Tibial artery (tissue), 4 donors: ENCODE results near the gene ARHGAP40.
"Not testable (repeated sequence)": the region's sequence is repeated elsewhere in the genome, so short reads cannot be mapped to it uniquely, and the experiment has no call there.

ENCODE experiments used
- DNase-seq, 2 donors: peaks; one replicate each; pipeline ENCODE4 v3.0.0-alpha.2; 2019
- H3K27ac ChIP-seq, 2 donors: fragments of 200-600 bp; sonication (generic) in 1 of 2; 1 replicate in 1 of 2; 2 replicates in 1 of 2; pipeline ENCODE4 v1.5.1; 2018 to 2019; ENCODE audit warnings: mild to moderate bottlenecking in 1 of 2
- H3K27me3 ChIP-seq, 2 donors: fragments of 200-600 bp; sonication (generic) in 1 of 2; one replicate each; pipeline versions ENCODE4 v1.5.1 to v1.6.0; 2016 to 2019
- H3K36me3 ChIP-seq, 3 donors: fragments of 200-600 bp; sonication (generic) in 2 of 3; one replicate each; pipeline ENCODE4 v1.5.1; 2016 to 2019; ENCODE audit warnings: mild to moderate bottlenecking in 2 of 3
- H3K4me1 ChIP-seq, 4 donors: fragments of 200-600 bp; sonication (generic) in 2 of 4; 1 replicate in 3 of 4; 2 replicates in 1 of 4; pipeline ENCODE4 v1.5.1; 2016 to 2019
- H3K4me3 ChIP-seq, 2 donors: fragments of 200-600 bp; sonication (generic) in 1 of 2; 1 replicate in 1 of 2; 2 replicates in 1 of 2; pipeline ENCODE4 v1.5.1; 2018 to 2019; ENCODE audit warnings: mild to moderate bottlenecking in 2 of 2
- H3K9me3 ChIP-seq, 3 donors: fragments of 200-600 bp; sonication (generic) in 1 of 3; one replicate each; pipeline ENCODE4 v1.5.1; 2016 to 2019
- intact Hi-C: fragments of 100-400 bp; cut with DNase I; formaldehyde crosslinking; loops from one replicate; pipeline ENCODE4 v1.15.0; 2023; ENCODE audit warnings: low total_unique reads
- TF ChIP-seq, protein P1 (sequence below), 2 experiments: fragments of 200-600 bp in 1 of 2; fragments of 450-650 bp in 1 of 2; IDR thresholded peaks; one replicate each; pipeline ENCODE4 v1.5.1; 2017 to 2019; ENCODE audit warnings: antibody characterized with exemption in 2 of 2, mild to moderate bottlenecking in 1 of 2, moderate library complexity in 1 of 2

The ARHGAP40 gene

DNA sequence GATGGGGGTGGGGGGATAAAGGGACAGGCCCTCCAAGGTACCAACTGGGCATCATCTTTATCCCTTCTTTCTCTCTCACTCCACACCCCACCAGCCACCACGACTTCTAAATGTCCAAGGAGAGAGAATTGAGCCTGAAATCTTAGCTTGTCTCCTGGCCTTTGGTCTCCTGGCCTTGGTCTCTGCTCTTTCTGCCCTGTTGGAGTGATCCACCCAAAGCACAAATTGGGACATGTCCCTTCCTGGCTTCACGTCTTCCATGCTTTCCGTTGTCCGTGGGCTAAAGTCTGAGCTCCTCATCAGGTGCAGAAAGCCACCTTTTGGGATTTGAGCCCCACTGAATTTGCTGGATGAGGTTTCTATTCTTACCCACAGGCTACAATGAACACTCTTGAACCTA, 12.3 kb upstream of the ARHGAP40 start:
- Histone ChIP-seq H3K4me1 (no peaks in the 10 kb centered on the region), H3K36me3 (no peaks in the 10 kb centered on the region), H3K27me3 (peaks cover 0 to 16% of the 10 kb centered on the region in 2 donors), H3K27ac (no peak overlapping the region), H3K9me3 (no peaks in the 10 kb centered on the region), H3K4me3 (no peak overlapping the region)
- no peak for DNase-seq
- intact Hi-C loops, result loop anchor here (5.0 kb wide), 1 partner anchor 48 kb away; no protein-coding TSS in a partner anchor
- TF ChIP-seq, protein P1, sequence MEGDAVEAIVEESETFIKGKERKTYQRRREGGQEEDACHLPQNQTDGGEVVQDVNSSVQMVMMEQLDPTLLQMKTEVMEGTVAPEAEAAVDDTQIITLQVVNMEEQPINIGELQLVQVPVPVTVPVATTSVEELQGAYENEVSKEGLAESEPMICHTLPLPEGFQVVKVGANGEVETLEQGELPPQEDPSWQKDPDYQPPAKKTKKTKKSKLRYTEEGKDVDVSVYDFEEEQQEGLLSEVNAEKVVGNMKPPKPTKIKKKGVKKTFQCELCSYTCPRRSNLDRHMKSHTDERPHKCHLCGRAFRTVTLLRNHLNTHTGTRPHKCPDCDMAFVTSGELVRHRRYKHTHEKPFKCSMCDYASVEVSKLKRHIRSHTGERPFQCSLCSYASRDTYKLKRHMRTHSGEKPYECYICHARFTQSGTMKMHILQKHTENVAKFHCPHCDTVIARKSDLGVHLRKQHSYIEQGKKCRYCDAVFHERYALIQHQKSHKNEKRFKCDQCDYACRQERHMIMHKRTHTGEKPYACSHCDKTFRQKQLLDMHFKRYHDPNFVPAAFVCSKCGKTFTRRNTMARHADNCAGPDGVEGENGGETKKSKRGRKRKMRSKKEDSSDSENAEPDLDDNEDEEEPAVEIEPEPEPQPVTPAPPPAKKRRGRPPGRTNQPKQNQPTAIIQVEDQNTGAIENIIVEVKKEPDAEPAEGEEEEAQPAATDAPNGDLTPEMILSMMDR (IDR thresholded peaks at IDR 0.05), result no peak

DNA sequence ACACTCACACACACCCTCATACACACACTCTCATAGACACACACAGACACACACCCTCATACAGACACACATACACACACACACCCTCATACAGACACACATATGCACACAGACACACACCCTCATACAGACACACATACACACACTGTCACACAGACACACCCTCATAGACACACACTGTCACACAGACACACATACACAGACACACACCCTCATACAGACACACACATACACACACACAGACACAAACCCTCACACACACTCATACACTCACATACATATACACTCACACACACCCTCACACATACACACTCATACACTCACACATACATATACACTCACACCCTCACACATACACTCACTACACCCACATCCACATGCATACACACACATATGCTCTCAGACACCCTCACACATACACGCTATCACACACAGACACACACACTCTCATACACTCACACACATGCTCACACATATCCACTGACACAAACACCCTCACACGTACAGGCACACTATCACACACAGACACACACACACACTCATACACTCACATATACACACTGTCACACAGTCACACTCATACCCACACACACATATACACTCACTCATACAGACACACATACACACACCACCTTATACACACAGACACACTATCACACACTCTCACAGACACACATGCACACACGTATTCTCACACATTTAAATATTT, 11.5 kb upstream of the ARHGAP40 start:
- Histone ChIP-seq H3K4me1 (no peaks in the 10 kb centered on the region), H3K36me3 (no peaks in the 10 kb centered on the region)
- DNase-seq, result no peak

DNA sequence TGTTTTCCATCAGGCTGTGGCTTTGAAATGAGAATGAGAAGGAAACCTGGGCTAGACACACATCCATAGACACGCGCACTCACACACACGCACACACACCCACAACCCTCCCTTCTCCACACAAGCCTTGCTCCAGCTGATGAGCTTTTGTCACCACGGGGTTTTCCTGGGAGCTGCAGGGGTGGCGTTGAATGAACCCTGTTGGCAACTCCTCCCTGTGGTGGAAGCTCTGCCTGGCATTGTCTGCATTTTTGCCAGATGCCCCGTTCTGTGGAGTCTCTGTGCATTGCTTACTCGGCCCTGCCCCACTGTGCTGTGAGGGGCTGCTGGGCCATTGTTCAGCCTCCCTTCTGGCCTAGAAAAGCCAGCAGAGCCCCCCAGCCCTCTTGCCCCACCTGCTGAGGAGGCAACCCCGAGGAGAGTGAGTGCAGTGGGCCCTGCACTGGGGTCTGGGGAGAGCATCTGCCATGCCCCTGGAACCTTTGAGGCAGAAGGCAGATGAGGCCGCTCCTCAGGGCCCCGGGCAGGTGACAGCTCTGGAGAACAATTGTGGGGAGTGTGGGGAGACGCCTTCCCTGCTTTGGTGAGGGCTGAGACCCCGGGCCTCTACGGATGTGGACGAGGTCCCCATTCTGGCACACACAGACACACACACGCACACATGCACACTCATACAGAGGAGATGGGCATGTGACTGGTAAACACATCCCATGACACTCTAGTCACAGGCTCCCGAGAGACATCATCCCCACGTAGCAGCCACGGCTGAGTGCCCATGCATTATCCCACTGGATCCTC, 10.7 kb upstream of the ARHGAP40 start:
- no peaks in the 10 kb centered on the region for H3K36me3 ChIP-seq
- no peaks in the 10 kb centered on the region for H3K9me3 ChIP-seq
- peaks cover 0 to 16% of the 10 kb centered on the region in 2 donors for H3K27me3 ChIP-seq
- no peak for DNase-seq
- TF ChIP-seq, protein P1 (IDR thresholded peaks at IDR 0.05), result no peak
- no peak overlapping the region for H3K27ac ChIP-seq
- intact Hi-C loops, result no loop called here
- no peak overlapping the region for H3K4me3 ChIP-seq
- H3K4me1 ChIP-seq, result no peaks in the 10 kb centered on the region

More for the DNA sequence above, 11.5 kb upstream of the ARHGAP40 start:
- Histone ChIP-seq H3K27me3 (peaks cover 0 to 16% of the 10 kb centered on the region in 2 donors), H3K4me3 (no peak overlapping the region), H3K9me3 (no peaks in the 10 kb centered on the region), H3K27ac (no peak overlapping the region)
- TF ChIP-seq, protein P1 (IDR thresholded peaks at IDR 0.05), result no peak
- intact Hi-C loops, result loop anchor here (5.0 kb wide), 1 partner anchor 47 kb away; no protein-coding TSS in a partner anchor

DNA sequence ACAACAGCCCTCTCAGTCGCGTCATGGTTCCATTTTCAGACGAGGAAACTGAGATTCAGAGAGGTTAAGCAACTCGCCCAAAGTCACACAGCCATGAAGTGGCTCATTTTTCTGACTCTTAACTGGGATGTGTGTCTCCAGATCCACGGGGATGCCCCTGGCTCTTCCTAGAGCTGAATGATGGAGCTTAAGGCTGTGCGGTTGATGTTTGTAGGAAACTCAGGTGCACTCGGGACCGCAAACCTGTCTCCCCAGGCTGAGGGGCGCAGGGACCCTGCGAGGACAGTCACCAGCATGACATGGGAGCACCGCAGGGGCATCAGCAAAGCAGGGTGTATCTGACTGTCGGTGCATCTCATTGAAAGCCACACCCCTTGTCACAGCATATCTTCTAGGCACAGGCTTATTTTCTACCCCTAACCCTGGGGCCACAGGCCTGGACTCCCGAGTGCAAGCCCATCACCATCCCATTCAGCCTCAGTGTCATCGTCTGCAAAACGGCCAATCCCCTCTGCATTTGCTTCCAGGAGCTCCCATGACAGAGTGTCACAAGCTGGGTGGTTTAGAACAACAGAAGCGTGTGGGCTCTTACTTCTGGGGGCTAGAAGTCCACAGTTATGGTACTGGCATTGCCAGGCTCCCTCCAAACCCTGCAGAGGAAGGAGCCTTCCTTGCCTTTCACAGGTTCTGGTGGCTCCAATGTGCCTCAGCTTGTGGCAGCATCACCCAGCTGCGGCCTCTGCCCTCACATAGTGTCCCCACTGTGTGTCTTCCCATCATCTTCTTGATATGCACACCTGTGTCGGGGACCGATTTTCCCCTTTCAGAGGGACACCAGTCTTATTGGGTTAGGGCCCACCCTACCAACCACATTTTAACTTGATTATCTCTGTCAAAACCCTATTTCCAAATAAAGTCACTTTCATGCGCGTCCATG, 9.9 kb upstream of the ARHGAP40 start:
- no peak overlapping the region for H3K27ac ChIP-seq
- no peaks in the 10 kb centered on the region for H3K9me3 ChIP-seq
- H3K4me3 ChIP-seq, result no peak overlapping the region
- TF ChIP-seq, protein P1 (IDR thresholded peaks at IDR 0.05), result no peak
- DNase-seq, result no peak
- H3K27me3 ChIP-seq, result peaks cover 0 to 16% of the 10 kb centered on the region in 2 donors
- H3K4me1 ChIP-seq, result no peaks in the 10 kb centered on the region
- H3K36me3 ChIP-seq, result no peaks in the 10 kb centered on the region
- intact Hi-C loops, result no loop called here

DNA sequence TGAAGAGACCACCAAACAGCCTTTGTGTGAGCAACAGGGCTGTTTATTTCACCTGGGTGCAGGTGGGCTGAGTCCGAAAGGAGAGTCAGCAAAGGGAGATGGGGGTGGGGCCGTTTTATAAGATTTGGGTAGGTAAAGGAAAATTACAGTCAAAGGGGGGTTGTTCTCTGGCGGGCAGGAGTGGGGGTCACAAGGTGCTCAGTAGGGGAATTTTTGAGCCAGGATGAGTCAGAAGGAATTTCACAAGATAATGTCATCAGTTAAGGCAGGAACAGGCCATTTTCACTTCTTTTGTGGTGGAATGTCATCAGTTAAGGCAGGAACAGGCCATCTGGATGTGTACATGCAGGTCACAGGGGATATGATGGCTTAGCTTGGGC, 9.2 kb upstream of the ARHGAP40 start:
- intact Hi-C loops, H3K9me3 ChIP-seq, H3K27ac ChIP-seq, H3K36me3 ChIP-seq, DNase-seq, H3K4me1 ChIP-seq, H3K4me3 ChIP-seq: not testable (repeated sequence)
- peaks cover 0 to 16% of the 10 kb centered on the region in 2 donors for H3K27me3 ChIP-seq

DNA sequence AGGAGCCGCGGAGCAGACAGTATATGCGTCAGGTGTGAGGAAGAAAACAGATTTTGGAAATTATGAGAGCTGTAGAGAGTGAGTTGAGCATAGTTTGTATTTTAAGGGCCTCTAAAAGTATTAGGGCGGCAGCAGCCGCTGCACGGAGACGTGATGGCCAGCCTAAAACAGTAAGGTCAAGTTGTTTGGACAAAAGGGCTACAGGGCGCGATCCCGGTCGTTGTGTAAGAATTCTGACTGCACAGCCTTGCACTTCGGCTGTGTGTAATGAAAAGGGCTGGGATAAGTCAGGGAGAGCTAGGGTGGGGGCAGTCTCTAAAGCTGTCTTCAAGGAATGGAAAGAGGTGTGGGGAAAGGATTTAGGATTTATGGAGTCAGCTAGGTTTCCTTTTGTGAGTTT, 7.3 kb upstream of the ARHGAP40 start:
- H3K36me3 ChIP-seq, H3K4me1 ChIP-seq, DNase-seq, H3K27ac ChIP-seq, H3K9me3 ChIP-seq, H3K4me3 ChIP-seq, intact Hi-C loops: not testable (repeated sequence)
- peaks cover 0 to 10% of the 10 kb centered on the region in 2 donors for H3K27me3 ChIP-seq

DNA sequence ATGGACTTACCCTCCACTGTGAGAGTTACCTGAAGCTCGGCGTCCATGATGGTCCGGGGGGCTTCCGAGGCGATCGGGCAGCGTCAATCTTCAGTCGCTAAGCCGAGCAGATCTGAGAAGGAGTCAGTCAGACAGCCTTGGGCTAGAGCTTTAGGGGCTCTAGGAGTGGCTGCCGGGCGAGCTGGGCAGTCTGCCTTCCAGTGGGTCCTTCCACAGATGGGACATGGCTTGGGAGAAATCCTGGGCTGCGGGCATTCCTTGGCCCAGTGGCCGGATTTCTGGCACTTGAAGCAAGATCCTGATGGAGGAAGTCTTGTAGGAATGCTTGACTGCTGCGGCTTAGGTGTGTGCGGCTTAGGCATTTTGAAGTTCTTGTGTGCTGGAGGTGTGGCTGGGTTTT, 5.7 kb upstream of the ARHGAP40 start:
- H3K27ac ChIP-seq, H3K36me3 ChIP-seq, H3K9me3 ChIP-seq, H3K4me1 ChIP-seq, DNase-seq, intact Hi-C loops, H3K4me3 ChIP-seq: not testable (repeated sequence)
- peaks cover 0 to 17% of the 10 kb centered on the region in 2 donors for H3K27me3 ChIP-seq
